ENCODE data around the gene JMJD1C. TPM values are rescaled to one million over a fixed set of nuclear protein-coding genes. Genes with fewer than 3 reads are reported as not detected.
"Not testable (repeated sequence)": the region's sequence is repeated elsewhere in the genome, so short reads cannot be mapped to it uniquely, and the experiment has no call there.

The JMJD1C gene
- polyA plus RNA-seq, 12 donors: 64.8 to 114 (median 87.8) TPM; not detected in 1

GRCh38 chr10:63410633-63411032 is 55.1 kb downstream of the JMJD1C start:
- no peak for DNase-seq

DNA sequence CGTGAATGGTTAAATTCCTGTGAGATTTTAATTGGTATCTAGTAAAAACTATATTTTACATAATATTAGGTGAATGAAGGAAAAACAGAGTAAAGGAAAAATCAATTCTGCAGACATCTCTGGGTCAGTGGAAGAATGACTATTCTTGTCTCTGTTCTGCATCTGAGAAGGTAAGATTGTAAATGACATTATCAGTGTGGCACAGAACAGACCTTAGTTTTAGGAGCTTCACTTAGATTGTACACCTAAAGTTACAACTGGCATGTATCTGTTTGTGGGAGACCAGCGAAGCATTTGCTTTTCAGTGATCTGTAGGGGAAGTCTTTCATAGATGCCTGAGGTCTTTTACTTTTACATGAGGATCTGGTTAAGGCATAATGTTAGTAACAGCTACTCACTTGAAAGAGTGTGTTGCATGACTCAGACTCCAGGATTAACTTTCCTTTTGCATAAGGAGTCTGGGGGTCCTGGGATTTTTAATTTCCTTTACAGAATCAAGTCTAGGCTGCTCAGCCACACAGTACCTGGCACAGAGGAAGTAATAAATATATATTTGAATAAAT is 56.2 kb downstream of the JMJD1C start:
- no peak for DNase-seq

GRCh38 chr10:63407136-63407662 is 58.6 kb downstream of the JMJD1C start:
- DNase-seq: no peak

GRCh38 chr10:63396133-63396761 is 69.5 kb downstream of the JMJD1C start:
- peak; percentile 15 for DNase-seq

DNA sequence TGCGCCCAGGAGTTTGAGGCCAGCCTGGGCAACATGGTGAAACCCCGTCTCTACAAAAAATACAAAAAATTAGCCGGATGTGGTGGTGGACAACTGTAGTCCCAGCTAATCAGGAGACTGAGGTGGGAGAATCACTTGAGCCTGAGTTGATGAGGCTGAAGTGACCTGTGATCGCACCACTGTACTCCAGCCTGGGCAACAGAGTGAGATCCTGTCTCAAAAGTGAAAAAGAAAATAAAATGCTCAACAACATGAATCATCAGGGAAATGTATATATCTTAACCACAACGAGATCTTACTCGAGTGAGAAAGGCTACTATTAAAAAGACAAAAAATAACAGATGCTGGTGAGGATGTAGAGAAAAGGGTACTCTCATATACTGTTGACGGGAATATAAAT is 72.7 kb downstream of the JMJD1C start:
- no peak for DNase-seq

DNA sequence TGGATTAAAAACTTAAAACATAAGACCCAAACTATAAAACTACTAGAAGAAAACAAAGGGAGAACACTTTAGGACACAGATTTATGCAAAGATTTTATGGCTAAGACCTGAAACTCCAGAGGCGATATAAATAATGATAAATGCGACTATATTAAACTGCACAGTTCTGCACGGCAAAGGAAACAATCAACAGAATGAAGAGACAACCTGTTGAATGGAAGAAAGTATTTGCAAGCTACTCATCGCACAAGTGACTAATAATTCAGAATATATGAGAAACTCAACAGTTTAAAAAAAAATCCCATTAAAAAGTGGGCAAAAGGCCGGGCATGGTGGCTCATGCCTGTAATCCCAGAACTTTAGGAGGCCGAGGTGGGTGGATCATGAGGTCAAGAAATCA is 73.6 kb downstream of the JMJD1C start:
- DNase-seq: no peak

GRCh38 chr10:63391812-63392211 is 74.0 kb downstream of the JMJD1C start:
- no peak for DNase-seq

DNA sequence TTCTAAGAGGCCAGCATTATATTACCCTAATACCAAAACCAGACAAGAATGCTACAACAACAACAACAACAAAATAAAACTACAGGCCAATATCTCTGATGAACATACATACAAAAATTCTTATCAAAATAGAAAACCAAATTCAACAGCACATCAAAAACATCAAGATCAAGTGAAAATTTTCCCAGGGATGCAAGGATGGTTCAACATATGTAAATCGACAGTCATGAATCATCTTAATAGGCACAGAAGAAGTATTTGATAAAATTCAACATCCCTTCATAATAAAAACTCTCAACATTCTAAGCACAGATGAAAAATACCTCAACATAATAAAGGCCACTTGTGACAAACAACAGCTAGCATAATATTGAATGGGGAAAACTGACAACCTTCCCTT is 75.3 kb downstream of the JMJD1C start:
- no peak for DNase-seq

- no peak for DNase-seq
Measured at GRCh38 chr10:63388421-63389031, 77.3 kb downstream of the JMJD1C start.

- no peak for DNase-seq
Measured at GRCh38 chr10:63385254-63385653, 80.5 kb downstream of the JMJD1C start.

- DNase-seq: no peak
Measured at GRCh38 chr10:63384675-63385074, 81.1 kb downstream of the JMJD1C start.

DNA sequence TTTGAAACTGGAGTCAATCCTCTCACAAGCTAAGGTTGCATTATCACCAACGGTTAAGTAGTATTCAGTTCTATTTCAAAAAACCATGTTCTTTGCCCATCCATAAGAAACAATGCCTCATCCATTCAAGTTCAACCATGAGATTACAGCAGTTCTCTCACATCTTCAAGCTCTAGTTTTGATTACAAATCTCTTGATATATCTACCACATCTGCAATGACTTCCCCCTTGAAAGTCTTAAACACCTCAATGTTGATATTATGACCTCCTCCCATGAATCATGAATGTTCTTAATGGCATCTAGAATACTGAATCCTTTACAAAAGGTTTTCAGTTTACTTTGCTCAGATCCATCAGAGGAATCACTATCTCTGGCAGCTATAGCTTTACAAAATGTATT is 81.8 kb downstream of the JMJD1C start:
- DNase-seq: no peak

- no peak for DNase-seq
Measured at GRCh38 chr10:63383141-63383540, 82.6 kb downstream of the JMJD1C start.

DNA sequence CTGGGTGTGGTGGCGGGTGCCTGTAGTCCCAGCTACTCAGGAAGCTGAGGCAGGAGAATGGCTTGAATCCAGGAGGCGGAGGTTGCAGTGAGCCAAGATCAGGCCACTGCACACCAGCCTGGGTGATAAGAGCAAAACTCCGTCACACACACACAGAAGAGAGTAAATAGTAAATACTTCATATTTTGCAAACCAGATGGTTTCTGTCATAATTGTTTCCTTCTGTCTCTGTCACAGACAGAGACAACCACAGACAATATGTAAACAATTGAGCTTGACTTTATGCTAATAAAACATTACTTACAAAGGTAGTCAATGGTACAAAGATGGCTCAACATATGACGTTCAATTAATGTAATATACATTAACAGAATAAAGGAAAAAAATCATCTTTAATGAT is 83.7 kb downstream of the JMJD1C start:
- DNase-seq: no peak

- not testable (repeated sequence) for DNase-seq
Measured at GRCh38 chr10:63377305-63377661, 88.5 kb downstream of the JMJD1C start.

DNA sequence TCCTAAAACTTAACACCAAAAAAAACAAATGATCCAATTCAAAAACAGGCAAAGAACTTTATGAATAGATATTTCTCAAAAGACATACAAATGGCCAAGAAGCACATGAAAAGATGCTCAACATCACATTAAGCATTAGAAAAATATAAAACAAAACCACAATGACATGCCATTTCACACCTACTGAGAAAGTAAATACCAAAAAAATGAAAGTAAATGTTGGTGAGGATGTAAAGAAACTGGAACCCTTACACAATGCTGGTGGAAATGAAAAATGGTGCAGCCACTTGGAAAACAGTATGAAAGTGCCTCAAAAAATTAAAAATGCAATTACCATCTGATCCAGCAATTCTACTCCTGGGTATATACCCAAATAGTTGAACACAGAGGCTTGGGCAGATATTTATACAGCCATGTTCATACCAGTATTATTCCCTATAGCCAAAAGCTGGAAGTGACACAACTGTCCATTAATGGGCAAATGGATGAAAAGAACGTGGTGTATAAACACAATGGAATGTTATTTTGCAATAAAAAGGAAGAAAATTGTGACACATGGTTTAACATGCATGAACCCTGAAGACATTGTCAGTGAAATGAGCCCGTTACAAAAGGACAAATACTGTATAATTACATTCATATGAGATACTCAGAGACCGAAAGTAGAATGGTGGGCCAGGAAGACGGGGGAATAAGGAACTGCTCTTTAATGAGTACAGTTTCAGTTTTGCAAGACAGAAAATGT is 89.0 kb downstream of the JMJD1C start:
- no peak for DNase-seq

DNA sequence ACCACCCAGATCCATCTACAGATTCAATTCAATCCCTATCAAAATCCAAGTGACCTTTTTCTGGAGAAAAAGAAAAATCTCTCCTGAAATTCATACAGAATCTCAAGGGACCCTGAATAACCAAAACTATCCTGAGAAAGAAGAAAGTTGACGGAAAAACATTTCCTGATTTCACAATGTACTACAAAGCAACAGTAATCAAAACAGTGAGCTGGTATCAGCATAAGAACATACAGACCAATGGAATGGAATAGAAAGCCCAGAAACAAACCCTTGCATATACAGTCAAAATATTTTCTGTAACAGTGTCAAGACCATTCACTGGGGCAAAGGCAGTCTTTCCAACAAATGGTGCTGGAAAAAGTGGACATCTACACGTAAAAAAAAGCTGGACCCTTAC is 89.9 kb downstream of the JMJD1C start:
- no peak for DNase-seq

GRCh38 chr10:63375458-63375857 is 90.3 kb downstream of the JMJD1C start:
- no peak for DNase-seq

- DNase-seq: no peak
Measured at GRCh38 chr10:63374991-63375390, 90.8 kb downstream of the JMJD1C start.

GRCh38 chr10:63373176-63373575 is 92.6 kb downstream of the JMJD1C start:
- DNase-seq: no peak

GRCh38 chr10:63369711-63370110 is 96.1 kb downstream of the JMJD1C start:
- DNase-seq: no peak

GRCh38 chr10:63368365-63368764 is 97.4 kb downstream of the JMJD1C start:
- DNase-seq: no peak

DNA sequence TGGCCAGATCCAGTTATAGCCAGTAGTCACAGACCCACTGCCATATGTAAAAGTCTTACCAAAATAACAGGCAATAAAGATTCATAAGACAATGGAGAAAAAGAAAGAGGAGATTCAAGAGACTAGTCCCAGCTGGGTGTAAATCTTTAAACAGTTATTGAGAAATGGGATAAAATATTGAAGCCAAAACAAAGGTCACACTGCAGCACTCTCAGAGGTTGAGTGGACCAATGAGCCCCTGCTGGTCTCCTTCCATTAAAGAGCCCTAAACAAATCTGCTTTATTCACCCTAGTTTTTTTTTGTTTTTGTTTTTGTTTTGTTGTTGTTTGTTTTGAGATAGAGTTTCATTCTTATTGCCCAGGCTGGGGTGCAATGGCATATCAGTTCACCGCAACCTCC is 98.8 kb downstream of the JMJD1C start:
- no peak for DNase-seq
